DND-41 (cell line): ENCODE measurements around the gene NDNF.

Experiments
- CTCF ChIP-seq: IDR thresholded peaks from 2 replicates; pipeline ENCODE4 v1.5.1; 2012; ENCODE audit warnings: borderline replicate concordance, low read length, moderate library complexity, mild to moderate bottlenecking; ENCODE audit not compliant: poor library complexity, severe bottlenecking; ENCODE audit errors: extremely low read depth
- EZH2 ChIP-seq: IDR thresholded peaks from 3 replicates; pipeline ENCODE4 v1.6.1; 2012; ENCODE audit warnings: borderline replicate concordance, low read depth, mild to moderate bottlenecking, moderate library complexity, low read length, inconsistent platforms; ENCODE audit not compliant: severe bottlenecking

- no peak for TF ChIP-seq CTCF
- no peak for TF ChIP-seq EZH2
These were observed 80.5 kb downstream of the NDNF start for GRCh38 chr4:120991885-120992284.
